DMS53 treated with DMSO at 0.1 percent for 48 hours (cell line): ENCODE results near the gene ADM2.
A peak's percentile ranks its signal among the peaks of the same experiment; 100 is the strongest.

Source experiments
- DNase-seq: peaks from one replicate; lab custom pipeline; 2025; ENCODE audit not compliant: unreplicated experiment; lab: John Stamatoyannopoulos, UW

The ADM2 gene

GRCh38 chr22:50483977-50484853 lies 2.9 kb downstream of the ADM2 start:
- no peak for DNase-seq

GRCh38 chr22:50485221-50486131 lies 4.1 kb downstream of the ADM2 start:
- DNase-seq, result peak; percentile 20

GRCh38 chr22:50486561-50487289 lies 5.4 kb downstream of the ADM2 start, which contains the start of gene MIOX:
MIOX (plus strand) TSS chr22:50486859; CDS start chr22:50486898, 39 bp downstream.
- DNase-seq, result no peak

- no peak for DNase-seq
Observed at GRCh38 chr22:50487290-50488005, 6.1 kb downstream of the ADM2 start.

GRCh38 chr22:50488006-50488677 lies 6.8 kb downstream of the ADM2 start:
- DNase-seq, result no peak

GRCh38 chr22:50488886-50489285 lies 7.5 kb downstream of the ADM2 start:
- DNase-seq, result no peak

GRCh38 chr22:50489363-50490243 lies 8.3 kb downstream of the ADM2 start:
- no peak for DNase-seq

- DNase-seq, result no peak
Observed at GRCh38 chr22:50490531-50491308, 9.4 kb downstream of the ADM2 start.

- no peak for DNase-seq
Observed at GRCh38 chr22:50497093-50497492, 15.8 kb downstream of the ADM2 start.

- DNase-seq, result peak; percentile 72
Observed at GRCh38 chr22:50498322-50498890, 17.1 kb downstream of the ADM2 start.

GRCh38 chr22:50500452-50500851 lies 19.1 kb downstream of the ADM2 start:
- no peak for DNase-seq

- no peak for DNase-seq
Observed at GRCh38 chr22:50502096-50502495, 20.8 kb downstream of the ADM2 start.

GRCh38 chr22:50502628-50503474 lies 21.5 kb downstream of the ADM2 start:
- no peak for DNase-seq

GRCh38 chr22:50503475-50504145 lies 22.3 kb downstream of the ADM2 start:
- DNase-seq, result no peak

GRCh38 chr22:50504369-50505211 lies 23.2 kb downstream of the ADM2 start:
- no peak for DNase-seq
